Measurements from ENCODE around the gene TRAF5. TPM values are rescaled to one million over a fixed set of nuclear protein-coding genes. Genes with fewer than 3 reads are reported as not detected.

The TRAF5 gene
- total RNA-seq, 1 donor from 2014 or later, result 4.5 TPM

DNA sequence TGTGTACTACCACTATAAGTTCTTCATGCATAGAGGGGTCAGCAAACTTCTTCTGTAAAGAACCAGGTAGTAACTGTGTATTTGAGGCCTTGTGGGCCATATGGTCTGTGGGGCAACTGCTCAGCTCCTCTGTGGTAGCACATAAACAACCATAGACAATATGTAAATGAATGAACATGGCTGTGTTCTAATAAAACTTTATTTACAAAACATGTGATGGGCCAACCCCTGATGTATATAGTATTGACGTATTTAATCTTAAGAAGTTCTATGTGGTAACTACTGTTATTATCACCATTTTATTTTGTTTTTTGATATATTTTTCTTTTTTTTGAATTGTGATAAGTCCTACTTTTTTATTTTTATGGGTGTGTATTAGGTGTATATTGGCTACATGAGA is 15.4 kb downstream of the TRAF5 start:
- no peaks in the 10 kb centered on the region for H3K9me3 Mint-ChIP-seq (ENCODE audit: low read depth)
- H3K36me3 Mint-ChIP-seq (ENCODE audit: insufficient read depth), result no peaks in the 10 kb centered on the region
- H3K27ac Mint-ChIP-seq, result no peak overlapping the region
- H3K4me3 Mint-ChIP-seq (ENCODE audit: low read depth), result no peak overlapping the region
- peaks cover 5% of the 10 kb centered on the region for H3K4me1 Mint-ChIP-seq (ENCODE audit: low read depth)
- DNase-seq (ENCODE audit: low spot score, unreplicated experiment), result no peak
- TF ChIP-seq, protein P1, sequence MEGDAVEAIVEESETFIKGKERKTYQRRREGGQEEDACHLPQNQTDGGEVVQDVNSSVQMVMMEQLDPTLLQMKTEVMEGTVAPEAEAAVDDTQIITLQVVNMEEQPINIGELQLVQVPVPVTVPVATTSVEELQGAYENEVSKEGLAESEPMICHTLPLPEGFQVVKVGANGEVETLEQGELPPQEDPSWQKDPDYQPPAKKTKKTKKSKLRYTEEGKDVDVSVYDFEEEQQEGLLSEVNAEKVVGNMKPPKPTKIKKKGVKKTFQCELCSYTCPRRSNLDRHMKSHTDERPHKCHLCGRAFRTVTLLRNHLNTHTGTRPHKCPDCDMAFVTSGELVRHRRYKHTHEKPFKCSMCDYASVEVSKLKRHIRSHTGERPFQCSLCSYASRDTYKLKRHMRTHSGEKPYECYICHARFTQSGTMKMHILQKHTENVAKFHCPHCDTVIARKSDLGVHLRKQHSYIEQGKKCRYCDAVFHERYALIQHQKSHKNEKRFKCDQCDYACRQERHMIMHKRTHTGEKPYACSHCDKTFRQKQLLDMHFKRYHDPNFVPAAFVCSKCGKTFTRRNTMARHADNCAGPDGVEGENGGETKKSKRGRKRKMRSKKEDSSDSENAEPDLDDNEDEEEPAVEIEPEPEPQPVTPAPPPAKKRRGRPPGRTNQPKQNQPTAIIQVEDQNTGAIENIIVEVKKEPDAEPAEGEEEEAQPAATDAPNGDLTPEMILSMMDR (IDR thresholded peaks at IDR 0.05; ENCODE audit: unreplicated experiment), result no peak
- H3K27me3 Mint-ChIP-seq, result peaks cover 3% of the 10 kb centered on the region

DNA sequence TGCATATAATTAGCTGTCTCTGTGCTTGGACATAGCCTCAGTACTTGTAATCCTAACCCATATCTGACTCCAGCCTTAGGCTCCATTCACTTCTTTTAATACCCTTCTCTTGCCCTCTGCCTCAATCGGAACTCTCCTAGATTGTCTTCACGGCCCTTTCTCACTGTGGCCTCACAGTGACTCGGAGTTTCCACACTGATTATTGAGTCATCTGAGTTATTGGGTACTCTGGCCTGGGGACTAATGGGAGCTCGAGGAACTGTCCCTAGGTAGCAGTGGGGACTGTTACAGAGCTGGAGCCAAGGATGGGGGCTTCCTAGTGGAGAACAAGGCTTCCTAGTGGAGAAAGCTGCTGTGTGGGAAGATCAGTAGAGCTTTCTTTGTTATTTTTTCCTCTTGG is 17.0 kb downstream of the TRAF5 start:
- Mint-ChIP-seq H3K4me1 (ENCODE audit: low read depth) (peaks cover 5% of the 10 kb centered on the region), H3K9me3 (ENCODE audit: low read depth) (no peaks in the 10 kb centered on the region), H3K36me3 (ENCODE audit: insufficient read depth) (no peaks in the 10 kb centered on the region), H3K27ac (no peak overlapping the region), H3K4me3 (ENCODE audit: low read depth) (no peak overlapping the region), H3K27me3 (no peaks in the 10 kb centered on the region)
- TF ChIP-seq, protein P1 (IDR thresholded peaks at IDR 0.05; ENCODE audit: unreplicated experiment), result no peak
- DNase-seq (ENCODE audit: low spot score, unreplicated experiment), result no peak

GRCh38 chr1:211344152-211344618 is 17.6 kb downstream of the TRAF5 start:
- H3K4me1 Mint-ChIP-seq (ENCODE audit: low read depth), result peaks cover 5% of the 10 kb centered on the region
- no peak for DNase-seq (ENCODE audit: low spot score, unreplicated experiment)
- H3K9me3 Mint-ChIP-seq (ENCODE audit: low read depth), result no peaks in the 10 kb centered on the region
- H3K36me3 Mint-ChIP-seq (ENCODE audit: insufficient read depth), result no peaks in the 10 kb centered on the region
- H3K4me3 Mint-ChIP-seq (ENCODE audit: low read depth), result no peak overlapping the region
- H3K27me3 Mint-ChIP-seq, result no peaks in the 10 kb centered on the region
- TF ChIP-seq, protein P1 (IDR thresholded peaks at IDR 0.05; ENCODE audit: unreplicated experiment), result no peak
- no peak overlapping the region for H3K27ac Mint-ChIP-seq

DNA sequence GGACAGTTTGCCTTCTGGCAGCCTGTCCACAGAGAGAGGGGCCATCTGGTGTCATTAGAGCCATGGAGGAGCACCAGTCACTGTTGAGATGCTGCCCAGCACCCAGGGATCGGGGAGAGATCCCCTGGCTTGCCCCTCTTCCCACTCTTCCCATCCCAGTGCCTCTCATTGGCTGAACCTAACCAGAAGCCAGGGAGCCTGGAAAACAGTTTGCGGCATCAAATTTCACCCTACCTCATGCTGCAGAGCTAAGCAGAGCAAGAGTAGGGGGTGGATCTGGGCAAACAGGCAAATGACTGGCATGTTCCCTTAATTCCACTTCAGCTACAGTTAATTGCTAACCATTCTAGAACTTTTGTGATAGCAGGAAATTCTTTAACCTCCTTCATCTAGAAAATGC is 19.1 kb downstream of the TRAF5 start:
- Mint-ChIP-seq H3K27me3 (no peaks in the 10 kb centered on the region), H3K27ac (no peak overlapping the region), H3K4me1 (ENCODE audit: low read depth) (peaks cover 10% of the 10 kb centered on the region), H3K36me3 (ENCODE audit: insufficient read depth) (no peaks in the 10 kb centered on the region), H3K4me3 (ENCODE audit: low read depth) (no peak overlapping the region), H3K9me3 (ENCODE audit: low read depth) (no peaks in the 10 kb centered on the region)
- TF ChIP-seq, protein P1 (IDR thresholded peaks at IDR 0.05; ENCODE audit: unreplicated experiment), result no peak
- no peak for DNase-seq (ENCODE audit: low spot score, unreplicated experiment)

GRCh38 chr1:211347077-211347844 is 20.6 kb downstream of the TRAF5 start:
- TF ChIP-seq, protein P1 (IDR thresholded peaks at IDR 0.05; ENCODE audit: unreplicated experiment), result no peak
- no peak overlapping the region for H3K4me3 Mint-ChIP-seq (ENCODE audit: low read depth)
- H3K36me3 Mint-ChIP-seq (ENCODE audit: insufficient read depth), result peaks cover 5% of the 10 kb centered on the region
- H3K4me1 Mint-ChIP-seq (ENCODE audit: low read depth), result peaks cover 10% of the 10 kb centered on the region
- no peak overlapping the region for H3K27ac Mint-ChIP-seq
- H3K27me3 Mint-ChIP-seq, result no peaks in the 10 kb centered on the region
- no peak for DNase-seq (ENCODE audit: low spot score, unreplicated experiment)
- peaks cover 9% of the 10 kb centered on the region for H3K9me3 Mint-ChIP-seq (ENCODE audit: low read depth)

All from progenitor cell of endocrine pancreas (in vitro differentiated cells).